HCT116 (cell line): ENCODE data around the gene MED13L.

Source experiments
- CTCF ChIP-seq, 3 experiments: fragments of 200-600 bp in 1 of 3; sonication (generic) in 1 of 3; IDR thresholded peaks in 2 of 3; conservative IDR thresholded peaks in 1 of 3; 2 replicates each; pipeline ENCODE4 v1.5.1; 2012 to 2017; ENCODE audit warnings: low read depth in 2 of 3, low read length in 2 of 3, antibody characterized with exemption in 1 of 3, borderline replicate concordance in 1 of 3, control low read depth in 1 of 3, mild to moderate bottlenecking in 1 of 3, mixed read lengths in 1 of 3, mixed run types in 1 of 3, moderate library complexity in 1 of 3; ENCODE audit not compliant: insufficient read depth in 1 of 3
- JUND ChIP-seq: IDR thresholded peaks from 2 replicates; pipeline ENCODE4 v1.6.1; 2012
- POLR2AphosphoS5 ChIP-seq: IDR thresholded peaks from 2 replicates; pipeline ENCODE4 v1.6.1; 2011; ENCODE audit warnings: mild to moderate bottlenecking, low read depth, low read length, moderate library complexity
- RAD21 ChIP-seq: IDR thresholded peaks from 2 replicates; pipeline ENCODE4 v1.6.1; 2012; ENCODE audit warnings: low read depth, mild to moderate bottlenecking
- TF ChIP-seq, protein P1 (sequence below): IDR thresholded peaks from 2 replicates; pipeline ENCODE4 v1.6.1; 2012; ENCODE audit warnings: low read depth

GRCh38 chr12:116043659-116044535, 233.6 kb downstream of the MED13L start:
- TF ChIP-seq POLR2AphosphoS5 (no peak), CTCF (IDR thresholded peaks at IDR 0.05 in 2 of 3, conservative IDR thresholded peaks at IDR 0.05 in 1 of 3; ENCODE audit: borderline replicate concordance in 1 of 3, insufficient read depth in 1 of 3, low read depth in 2 of 3, low read length in 2 of 3) (no peak), RAD21 (no peak), JUND (no peak)
- TF ChIP-seq, protein P1, sequence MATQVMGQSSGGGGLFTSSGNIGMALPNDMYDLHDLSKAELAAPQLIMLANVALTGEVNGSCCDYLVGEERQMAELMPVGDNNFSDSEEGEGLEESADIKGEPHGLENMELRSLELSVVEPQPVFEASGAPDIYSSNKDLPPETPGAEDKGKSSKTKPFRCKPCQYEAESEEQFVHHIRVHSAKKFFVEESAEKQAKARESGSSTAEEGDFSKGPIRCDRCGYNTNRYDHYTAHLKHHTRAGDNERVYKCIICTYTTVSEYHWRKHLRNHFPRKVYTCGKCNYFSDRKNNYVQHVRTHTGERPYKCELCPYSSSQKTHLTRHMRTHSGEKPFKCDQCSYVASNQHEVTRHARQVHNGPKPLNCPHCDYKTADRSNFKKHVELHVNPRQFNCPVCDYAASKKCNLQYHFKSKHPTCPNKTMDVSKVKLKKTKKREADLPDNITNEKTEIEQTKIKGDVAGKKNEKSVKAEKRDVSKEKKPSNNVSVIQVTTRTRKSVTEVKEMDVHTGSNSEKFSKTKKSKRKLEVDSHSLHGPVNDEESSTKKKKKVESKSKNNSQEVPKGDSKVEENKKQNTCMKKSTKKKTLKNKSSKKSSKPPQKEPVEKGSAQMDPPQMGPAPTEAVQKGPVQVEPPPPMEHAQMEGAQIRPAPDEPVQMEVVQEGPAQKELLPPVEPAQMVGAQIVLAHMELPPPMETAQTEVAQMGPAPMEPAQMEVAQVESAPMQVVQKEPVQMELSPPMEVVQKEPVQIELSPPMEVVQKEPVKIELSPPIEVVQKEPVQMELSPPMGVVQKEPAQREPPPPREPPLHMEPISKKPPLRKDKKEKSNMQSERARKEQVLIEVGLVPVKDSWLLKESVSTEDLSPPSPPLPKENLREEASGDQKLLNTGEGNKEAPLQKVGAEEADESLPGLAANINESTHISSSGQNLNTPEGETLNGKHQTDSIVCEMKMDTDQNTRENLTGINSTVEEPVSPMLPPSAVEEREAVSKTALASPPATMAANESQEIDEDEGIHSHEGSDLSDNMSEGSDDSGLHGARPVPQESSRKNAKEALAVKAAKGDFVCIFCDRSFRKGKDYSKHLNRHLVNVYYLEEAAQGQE: no peak
